Prostate gland (tissue), 2 donors: ENCODE results near the gene MILR1.

Source experiments
- CTCF ChIP-seq, 4 experiments: fragments of 200-600 bp in 2 of 4; fragments of 450-650 bp in 2 of 4; sonication (generic) in 2 of 4; IDR thresholded peaks; 1 replicate in 3 of 4; 2 replicates in 1 of 4; pipeline ENCODE4 v1.5.1; 2016 to 2019; ENCODE audit warnings: antibody characterized with exemption in 4 of 4, mild to moderate bottlenecking in 2 of 4, moderate library complexity in 2 of 4
- POLR2A ChIP-seq: fragments of 450-650 bp; IDR thresholded peaks from one replicate; pipeline ENCODE4 v1.6.1; 2016; ENCODE audit warnings: antibody characterized with exemption, mild to moderate bottlenecking
- POLR2AphosphoS5 ChIP-seq: sonication (generic); formaldehyde crosslinking; IDR thresholded peaks from one replicate; pipeline ENCODE4 v1.6.1; 2017; ENCODE audit warnings: antibody characterized with exemption

GRCh38 chr17:64455993-64456885, 7.3 kb downstream of the MILR1 start:
- TF ChIP-seq CTCF (IDR thresholded peaks at IDR 0.05) (no peak), POLR2A (no peak), POLR2AphosphoS5 (no peak)
